C4-2B (cell line): Measurements from ENCODE around the gene ADAP1.

ENCODE experiments used
- H3K27ac ChIP-seq: fragments of 450-650 bp; 2 replicates; pipeline ENCODE4 v1.5.1; 2017
- ZFX ChIP-seq: fragments of 450-650 bp; IDR thresholded peaks from 2 replicates; pipeline ENCODE4 v1.6.1; 2017
- TF ChIP-seq, protein P1 (sequence below): fragments of 450-650 bp; conservative IDR thresholded peaks from 2 replicates; pipeline ENCODE4 v1.5.1; 2017; ENCODE audit warnings: mild to moderate bottlenecking

Gene ADAP1

DNA sequence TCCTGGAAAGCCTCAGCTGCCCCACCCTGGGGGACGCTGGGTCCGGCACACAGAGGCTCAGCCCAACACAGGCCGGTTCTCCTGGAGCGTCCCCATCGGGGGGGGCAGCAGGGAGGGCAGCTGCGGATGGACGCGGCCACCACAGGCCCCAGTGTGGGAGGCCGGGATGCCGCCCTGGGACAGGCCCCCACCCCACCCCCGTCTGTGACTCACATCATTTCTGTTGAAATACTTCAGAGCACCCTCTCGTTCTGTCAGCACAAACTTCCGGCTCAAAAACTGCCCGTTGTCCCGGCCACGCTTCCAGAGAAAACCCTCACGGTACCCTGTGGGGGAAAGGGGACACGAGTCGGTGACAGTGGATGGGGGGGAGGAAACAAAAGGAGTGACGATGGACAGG is 49.6 kb downstream of the ADAP1 start:
- no peak overlapping the region for H3K27ac ChIP-seq
- no peak for TF ChIP-seq ZFX
- TF ChIP-seq, protein P1, sequence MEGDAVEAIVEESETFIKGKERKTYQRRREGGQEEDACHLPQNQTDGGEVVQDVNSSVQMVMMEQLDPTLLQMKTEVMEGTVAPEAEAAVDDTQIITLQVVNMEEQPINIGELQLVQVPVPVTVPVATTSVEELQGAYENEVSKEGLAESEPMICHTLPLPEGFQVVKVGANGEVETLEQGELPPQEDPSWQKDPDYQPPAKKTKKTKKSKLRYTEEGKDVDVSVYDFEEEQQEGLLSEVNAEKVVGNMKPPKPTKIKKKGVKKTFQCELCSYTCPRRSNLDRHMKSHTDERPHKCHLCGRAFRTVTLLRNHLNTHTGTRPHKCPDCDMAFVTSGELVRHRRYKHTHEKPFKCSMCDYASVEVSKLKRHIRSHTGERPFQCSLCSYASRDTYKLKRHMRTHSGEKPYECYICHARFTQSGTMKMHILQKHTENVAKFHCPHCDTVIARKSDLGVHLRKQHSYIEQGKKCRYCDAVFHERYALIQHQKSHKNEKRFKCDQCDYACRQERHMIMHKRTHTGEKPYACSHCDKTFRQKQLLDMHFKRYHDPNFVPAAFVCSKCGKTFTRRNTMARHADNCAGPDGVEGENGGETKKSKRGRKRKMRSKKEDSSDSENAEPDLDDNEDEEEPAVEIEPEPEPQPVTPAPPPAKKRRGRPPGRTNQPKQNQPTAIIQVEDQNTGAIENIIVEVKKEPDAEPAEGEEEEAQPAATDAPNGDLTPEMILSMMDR, result no peak

DNA sequence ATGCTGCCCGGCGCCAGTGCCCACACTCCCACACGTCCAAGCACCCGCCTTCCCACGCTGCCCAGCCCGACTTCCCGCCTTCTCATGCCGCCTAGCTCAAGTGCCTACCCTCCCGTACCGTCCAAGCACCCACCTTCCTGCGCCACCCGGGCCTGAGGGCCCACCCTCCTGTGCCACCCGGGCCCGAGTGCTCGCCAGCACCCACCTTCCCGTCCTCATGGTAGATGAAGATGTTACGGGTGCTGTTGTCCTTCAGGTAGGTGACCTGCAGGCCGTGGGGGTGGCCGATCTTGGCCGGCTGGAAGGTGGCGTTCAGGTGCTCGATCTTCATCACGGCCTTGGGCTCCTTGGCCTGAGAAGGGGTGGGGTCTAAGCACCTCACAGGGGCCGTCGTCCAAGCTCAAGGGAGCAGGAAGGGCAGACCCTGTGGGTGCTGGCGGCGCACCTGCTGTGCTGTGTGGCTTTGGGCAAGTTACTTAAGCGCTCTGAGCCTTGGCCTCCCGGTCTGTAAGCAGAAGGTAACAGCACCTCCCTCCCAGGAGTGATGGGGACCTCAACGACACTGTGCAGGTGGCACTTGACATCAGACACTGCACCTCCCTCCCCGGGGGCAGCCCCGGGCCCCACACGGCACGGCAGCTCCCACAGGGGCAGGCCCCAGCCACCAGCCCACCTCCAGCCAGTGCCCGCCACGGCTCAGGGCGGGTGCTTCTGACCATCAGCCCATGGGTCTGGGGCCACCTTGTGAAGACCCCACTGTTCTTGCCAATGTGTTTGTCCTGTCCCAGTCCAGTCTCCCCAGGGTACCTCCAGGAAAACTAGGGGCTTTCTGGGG is 50.3 kb downstream of the ADAP1 start:
- H3K27ac ChIP-seq, result no peak overlapping the region
- TF ChIP-seq ZFX, result no peak
- TF ChIP-seq, protein P1, result no peak

DNA sequence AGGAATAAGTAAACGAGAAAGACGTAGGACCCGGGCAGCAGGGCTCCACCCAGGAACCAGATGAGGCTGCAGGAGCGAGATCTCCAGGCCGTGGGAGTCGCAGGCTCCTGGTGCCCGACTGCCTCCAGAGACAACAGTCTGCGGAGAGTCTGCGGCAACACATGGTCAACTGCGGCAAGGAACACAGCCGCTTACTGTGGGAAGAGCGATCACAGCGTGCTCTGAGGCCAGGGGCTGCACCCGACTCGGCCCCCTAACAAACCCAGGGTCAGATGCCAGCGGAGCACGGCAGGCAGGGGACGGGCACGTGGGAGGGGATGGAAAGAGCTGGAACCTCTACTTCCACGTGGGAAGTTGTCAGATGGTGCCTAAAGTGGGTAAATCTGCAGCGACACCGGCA is 51.5 kb downstream of the ADAP1 start:
- no peak overlapping the region for H3K27ac ChIP-seq
- TF ChIP-seq, protein P1, result no peak
- no peak for TF ChIP-seq ZFX

DNA sequence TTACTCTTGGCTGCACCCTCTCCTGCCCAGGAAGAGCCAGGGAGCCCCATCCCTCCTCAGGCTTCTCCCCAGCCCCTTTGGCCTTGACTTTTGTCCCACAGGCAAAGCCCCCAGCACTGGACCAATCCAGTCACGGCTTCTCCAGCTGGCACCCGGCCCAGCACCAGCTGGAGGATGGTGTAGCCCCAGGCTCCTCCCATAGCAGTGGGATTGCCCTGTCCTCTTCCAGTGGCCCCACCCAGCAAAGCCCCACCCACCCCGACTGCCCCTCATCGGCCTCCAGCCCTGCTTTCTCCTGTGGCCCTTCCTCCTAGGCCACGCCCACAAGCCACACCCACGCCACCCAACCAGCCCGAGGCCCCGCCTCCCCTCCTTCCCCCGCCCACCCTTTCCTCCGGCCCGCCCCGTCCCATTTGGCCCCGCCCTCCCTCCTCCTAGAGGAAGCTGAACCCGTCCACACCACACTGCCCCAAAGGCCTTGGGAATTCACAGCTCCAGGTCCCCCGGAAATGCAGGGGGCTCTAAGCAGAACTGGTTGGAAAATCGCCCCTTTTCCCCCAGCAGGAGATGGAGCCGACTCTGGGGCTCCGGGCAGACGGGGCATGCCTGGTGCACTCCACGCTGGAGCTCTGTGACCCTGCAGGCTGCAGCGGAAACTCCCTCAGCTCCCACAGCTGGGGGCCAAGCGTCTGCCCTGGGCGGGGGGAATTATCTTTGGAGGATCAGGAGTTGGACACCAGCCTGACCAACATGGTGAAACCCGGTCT is 52.9 kb downstream of the ADAP1 start:
- H3K27ac ChIP-seq, result peak overlapping the region; percentile 31
- TF ChIP-seq ZFX, result no peak
- TF ChIP-seq, protein P1, result no peak

DNA sequence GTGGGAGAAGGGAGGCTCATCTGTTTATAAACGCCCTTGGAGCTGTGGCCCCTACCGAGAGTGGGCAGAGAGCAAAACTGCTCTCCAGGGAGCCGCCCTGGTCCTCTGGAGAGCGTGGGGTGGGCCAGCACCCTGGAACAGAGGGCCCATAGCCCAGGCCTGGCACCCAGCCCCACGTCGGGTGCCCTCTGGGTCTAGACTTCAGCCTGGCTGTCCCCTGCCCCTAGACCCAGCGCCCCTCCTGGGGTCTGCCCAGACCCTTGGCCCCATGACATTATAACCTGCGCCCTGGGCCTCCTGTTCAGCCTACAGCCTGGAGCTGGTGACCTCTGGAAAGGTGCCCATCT is 53.5 kb downstream of the ADAP1 start:
- no peak for TF ChIP-seq ZFX
- TF ChIP-seq, protein P1, result no peak
- peak overlapping the region; percentile 31 for H3K27ac ChIP-seq

DNA sequence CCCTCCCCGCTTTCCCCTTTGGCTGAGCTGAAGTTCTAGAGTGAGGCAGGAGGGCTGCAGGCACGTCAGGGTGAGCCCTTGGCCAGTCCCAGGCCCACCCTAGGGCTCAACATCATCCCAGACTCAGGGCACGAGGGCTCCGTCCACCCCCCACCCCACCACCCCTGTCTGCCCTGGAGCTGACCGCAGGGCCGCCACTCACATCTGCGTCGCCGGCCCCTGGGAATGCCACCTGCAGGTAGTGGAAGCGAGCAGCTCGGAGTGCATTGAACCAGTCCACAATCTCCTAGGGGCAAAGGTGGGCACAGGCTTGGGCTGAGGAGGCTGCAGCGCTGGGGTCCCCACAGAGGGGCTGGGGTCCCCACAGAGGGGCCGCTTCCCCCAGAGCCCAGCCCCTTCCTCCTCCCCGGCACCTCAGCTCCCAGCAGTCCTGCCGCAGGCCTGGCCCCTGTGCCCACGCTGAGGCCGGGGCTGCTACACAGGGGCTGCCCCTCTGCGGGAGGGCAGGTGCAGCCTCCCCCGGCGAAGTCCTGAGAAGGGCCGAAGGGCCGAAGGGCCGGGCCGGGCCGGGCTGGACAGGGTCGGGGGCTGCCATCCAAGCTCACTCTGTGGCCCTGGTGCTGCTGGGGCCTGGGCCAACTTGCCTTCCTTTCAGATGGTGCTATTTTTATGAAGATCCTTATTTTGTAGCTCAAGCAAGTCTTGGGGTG is 54.0 kb downstream of the ADAP1 start:
- TF ChIP-seq ZFX, result no peak
- TF ChIP-seq, protein P1, result no peak
- H3K27ac ChIP-seq, result peak overlapping the region; percentile 31

DNA sequence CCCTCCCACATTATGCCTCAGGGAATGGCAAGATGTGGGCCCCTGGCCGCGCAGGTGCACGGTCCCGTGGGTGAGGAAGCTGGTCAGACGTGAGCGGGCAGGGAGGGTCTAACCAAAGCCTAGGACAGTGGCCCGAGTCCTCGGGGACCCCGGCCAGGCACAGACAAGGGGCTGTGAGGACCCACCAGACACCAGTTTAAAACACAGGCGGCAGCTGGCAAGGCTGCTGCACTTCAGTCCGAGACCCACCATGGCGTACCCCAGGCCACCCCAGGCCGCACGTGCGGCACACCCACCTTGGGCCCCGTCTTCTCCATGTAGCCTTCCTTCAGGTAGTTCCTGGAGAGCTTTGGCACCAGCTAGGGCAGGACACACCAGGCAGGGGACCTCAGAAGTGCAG is 54.7 kb downstream of the ADAP1 start:
- no peak for TF ChIP-seq ZFX
- TF ChIP-seq, protein P1, result no peak
- no peak overlapping the region for H3K27ac ChIP-seq
